ENCODE results near the gene PRSS56.
"Not testable (repeated sequence)": the region's sequence is repeated elsewhere in the genome, so short reads cannot be mapped to it uniquely, and the experiment has no call there.

Gene PRSS56

GRCh38 chr2:232542715-232543467, 22.7 kb downstream of the PRSS56 start:
- no peak for DNase-seq

DNA sequence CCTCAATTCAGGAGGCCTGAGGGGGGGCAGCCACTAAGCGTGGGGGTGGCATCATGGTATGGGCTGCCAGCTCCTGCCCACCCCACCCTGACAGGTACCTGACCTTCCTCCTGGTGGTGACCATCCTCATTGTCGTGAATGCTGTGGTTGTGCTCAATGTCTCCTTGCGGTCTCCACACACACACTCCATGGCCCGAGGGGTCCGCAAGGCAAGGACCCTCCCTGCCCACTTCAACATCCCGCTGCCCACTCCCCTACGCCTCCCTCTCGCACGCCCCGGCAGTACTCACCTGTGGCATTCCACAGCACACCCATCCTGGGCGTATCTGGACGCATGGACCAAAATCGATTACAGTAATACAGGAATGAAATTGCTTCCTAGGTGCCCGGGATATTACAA, 23.3 kb downstream of the PRSS56 start:
- no peak for DNase-seq

DNA sequence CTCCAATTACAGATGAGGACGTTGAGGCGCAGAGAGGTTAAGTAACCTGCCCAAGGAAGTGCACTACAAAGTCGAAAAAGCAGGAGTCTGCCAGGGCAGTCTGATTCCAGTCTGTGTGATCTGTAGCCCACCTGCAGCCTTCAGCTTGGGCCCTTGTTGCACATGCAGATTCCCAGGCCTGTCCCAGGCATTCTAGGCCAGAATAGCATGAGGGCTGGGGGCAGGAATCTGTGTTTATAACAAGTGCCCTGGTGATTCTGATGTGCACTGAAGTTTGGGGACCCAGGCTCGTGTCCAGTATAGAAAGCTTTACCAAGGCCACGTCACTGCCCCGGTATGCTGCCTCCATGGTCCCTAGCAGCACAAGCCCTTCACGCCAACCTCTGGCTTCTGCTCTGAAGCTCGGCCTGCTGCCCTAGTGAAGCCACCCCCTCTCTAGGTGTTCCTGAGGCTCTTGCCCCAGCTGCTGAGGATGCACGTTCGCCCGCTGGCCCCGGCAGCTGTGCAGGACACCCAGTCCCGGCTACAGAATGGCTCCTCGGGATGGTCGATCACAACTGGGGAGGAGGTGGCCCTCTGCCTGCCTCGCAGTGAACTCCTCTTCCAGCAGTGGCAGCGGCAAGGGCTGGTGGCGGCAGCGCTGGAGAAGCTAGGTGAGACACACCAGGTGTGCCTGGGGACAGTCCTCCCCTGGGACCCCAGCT, 23.9 kb downstream of the PRSS56 start:
- DNase-seq, result no peak

GRCh38 chr2:232544674-232545073, 24.5 kb downstream of the PRSS56 start:
- no peak for DNase-seq

GRCh38 chr2:232545511-232546375, 25.6 kb downstream of the PRSS56 start:
- DNase-seq, result no peak

- DNase-seq, result no peak
These were observed 27.8 kb downstream of the PRSS56 start for GRCh38 chr2:232547991-232548390.

- DNase-seq, result no peak
These were observed 29.6 kb downstream of the PRSS56 start for GRCh38 chr2:232549655-232550353.

GRCh38 chr2:232550354-232551249, 30.4 kb downstream of the PRSS56 start, which contains the start of the genes EIF4E2 and TIGD1:
TSS of gene EIF4E2 (plus strand) at chr2:232550689. CDS start at chr2:232550725, 36 bp downstream.
TSS of gene TIGD1 (minus strand) at chr2:232550557. CDS start at chr2:232549882, 675 bp downstream.
- DNase-seq, result peak; percentile 49

DNA sequence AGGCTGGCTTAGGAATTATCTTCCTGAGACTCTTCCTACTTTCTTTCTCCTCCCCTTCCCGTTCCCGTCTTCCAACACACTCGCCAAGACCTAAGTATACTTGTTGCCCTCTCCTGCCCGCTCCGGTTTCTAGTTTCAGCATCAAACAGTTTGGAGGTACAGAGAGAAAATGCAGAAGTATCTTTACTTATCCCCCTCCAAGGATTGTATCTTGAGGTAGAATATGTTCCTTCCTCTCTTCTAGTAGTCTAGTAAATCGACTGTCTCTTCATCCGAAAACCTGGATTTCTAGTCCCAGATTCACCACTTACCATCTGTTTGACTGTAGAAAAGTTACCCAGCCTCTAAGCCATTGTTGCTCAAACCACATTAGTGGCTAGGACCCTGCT, 31.1 kb downstream of the PRSS56 start:
- no peak for DNase-seq

DNA sequence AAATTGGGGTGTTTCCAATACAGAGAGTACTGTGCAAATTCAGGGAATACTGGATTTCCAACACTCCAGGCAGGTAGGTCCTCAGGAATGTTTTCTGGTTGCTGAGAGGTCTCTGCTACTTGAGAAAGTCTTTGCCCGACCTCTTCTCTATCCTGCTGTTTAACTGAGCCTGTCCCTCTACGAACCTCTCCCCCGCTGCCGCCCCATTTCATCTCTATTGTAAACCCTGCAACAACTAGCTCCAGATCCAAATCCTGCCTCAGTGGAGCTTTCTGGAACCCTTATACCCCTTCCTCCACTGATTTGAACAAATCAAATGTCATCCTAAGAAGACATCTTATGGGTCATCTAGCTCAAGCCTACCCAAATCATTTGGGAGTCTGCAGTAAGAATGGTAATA, 31.6 kb downstream of the PRSS56 start:
- no peak for DNase-seq

DNA sequence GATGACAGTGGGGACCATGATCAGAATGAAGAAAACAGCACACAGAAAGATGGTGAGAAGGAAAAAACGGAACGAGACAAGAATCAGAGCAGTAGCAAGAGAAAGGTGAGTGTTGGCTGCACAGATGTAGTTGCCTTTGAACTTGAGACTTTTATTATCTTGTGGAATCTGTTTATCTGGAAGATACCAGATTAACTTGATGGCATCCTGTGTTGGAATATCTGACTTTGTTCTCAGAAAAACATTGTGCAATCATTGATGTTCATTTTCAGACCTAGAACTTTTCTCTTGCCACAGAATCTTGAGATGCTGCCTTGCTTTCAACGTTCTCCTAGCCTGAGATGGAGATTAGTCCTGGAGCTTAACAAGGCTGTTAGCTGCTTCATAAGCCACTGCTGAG, 36.2 kb downstream of the PRSS56 start:
- DNase-seq, result no peak

- DNase-seq, result no peak
These were observed 42.4 kb downstream of the PRSS56 start for GRCh38 chr2:232562515-232563151.

DNA sequence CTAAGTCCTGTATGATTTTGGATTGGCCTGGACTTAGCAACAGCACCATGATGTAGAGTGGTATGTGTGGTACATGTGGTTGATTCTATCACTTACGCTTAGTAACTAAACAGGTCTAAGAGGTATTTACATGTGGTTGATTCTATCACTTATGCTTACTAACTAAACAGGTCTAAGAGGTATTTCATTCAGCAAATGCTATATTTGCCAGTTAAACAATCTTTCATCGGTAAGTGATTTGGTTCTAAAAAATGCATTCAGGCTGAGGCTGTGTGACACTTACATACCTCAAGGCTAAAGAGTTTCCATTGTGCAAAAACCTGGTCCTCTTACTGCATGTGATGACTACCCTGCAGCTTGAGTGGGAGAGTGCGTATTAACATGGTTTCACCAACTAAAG, 43.4 kb downstream of the PRSS56 start:
- no peak for DNase-seq

GRCh38 chr2:232567721-232568120, 47.5 kb downstream of the PRSS56 start:
- no peak for DNase-seq

GRCh38 chr2:232568161-232568560, 48.0 kb downstream of the PRSS56 start:
- no peak for DNase-seq

- no peak for DNase-seq
These were observed 49.4 kb downstream of the PRSS56 start for GRCh38 chr2:232569541-232569940.

GRCh38 chr2:232570481-232570880, 50.3 kb downstream of the PRSS56 start:
- DNase-seq, result not testable (repeated sequence)

DNA sequence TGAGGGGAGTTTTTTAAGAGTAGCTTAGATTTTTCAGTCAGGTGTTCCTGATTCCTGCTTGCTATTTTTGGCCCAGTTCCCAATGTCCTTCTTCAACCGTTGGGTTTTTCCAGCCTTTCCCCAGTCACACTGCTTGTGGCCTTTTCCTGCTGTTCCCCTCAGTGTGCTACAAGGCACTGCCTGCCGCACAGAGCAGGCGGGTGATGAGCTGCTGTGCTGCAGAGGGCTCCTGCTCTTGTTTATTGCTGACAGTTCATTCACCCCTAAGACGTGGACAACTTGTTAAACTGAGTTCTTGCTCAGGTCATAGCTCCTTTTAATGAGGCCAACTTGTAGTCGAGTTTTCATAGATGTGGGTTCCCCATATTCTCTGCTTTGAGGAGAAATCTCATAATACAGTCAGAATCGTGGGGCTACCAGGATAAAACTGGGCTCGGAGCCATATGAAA, 50.9 kb downstream of the PRSS56 start:
- no peak for DNase-seq

GRCh38 chr2:232573042-232573441, 52.9 kb downstream of the PRSS56 start:
- no peak for DNase-seq

- no peak for DNase-seq
These were observed 53.7 kb downstream of the PRSS56 start for GRCh38 chr2:232573771-232574435.
